ENCODE results near the gene AVPR2.

GRCh38 chrX:153877571-153878261 lies 26.8 kb upstream of the AVPR2 start:
- TF ChIP-seq POLR2A (IDR thresholded peaks at IDR 0.05) (no peak), CTCF (IDR thresholded peaks at IDR 0.05) (no peak)
